GM12878 (cell line): ENCODE measurements around the gene TIMM9. TPM values are rescaled to one million over a fixed set of nuclear protein-coding genes. Genes with fewer than 3 reads are reported as not detected.

Experiments
- ATAC-seq: fragments of 200-7000 bp; cut with Tn5 transposase; 3 replicates; pipeline ENCODE4 v1.9.1; 2020; ENCODE audit warnings: mild to moderate bottlenecking, moderate library complexity
- BruUV-seq: library from RNA; stranded (reverse); fragments of 400-500 nt; replicated peaks from 2 replicates; lab custom pipeline; 2021; lab: Mats Ljungman, UMichigan
- CTCF ChIA-PET: fragments of 300-600 bp; sonication (Branson Sonifier 250); formaldehyde crosslinking; extraction: SDS; loops from one replicate; lab custom pipeline; 2021; ENCODE audit warnings: inconsistent platforms; lab: Yijun Ruan, JAX
- POLR2A ChIA-PET: fragments of 350-600 bp; formaldehyde crosslinking; extraction: SDS; loops from one replicate; lab custom pipeline; 2021; ENCODE audit warnings: inconsistent platforms; lab: Charles Lee
- RAD21 ChIA-PET: fragments of 300-600 bp; sonication (Branson Sonifier 250); formaldehyde crosslinking; loops from one replicate; lab custom pipeline; 2023; ENCODE audit warnings: antibody characterized with exemption; ENCODE audit not compliant: unreplicated experiment; lab: Charles Lee
- SMC1A ChIA-PET: fragments of 300-600 bp; sonication (Branson Sonifier 250); formaldehyde crosslinking; loops from one replicate; lab custom pipeline; 2023; ENCODE audit not compliant: unreplicated experiment, uncharacterized antibody; lab: Charles Lee
- DNase-seq: peaks from one replicate; pipeline ENCODE4 v3.0.0-alpha.2; 2011; ENCODE audit warnings: low read depth, low spot score
- FAIRE-seq: peaks from 3 replicates; lab custom pipeline; 2011; peaks lifted over from hg19 to GRCh38; lab: Jason Lieb, UNC
- H2AFZ ChIP-seq: 2 replicates; pipeline ENCODE4 v1.6.0; 2011; ENCODE audit warnings: low read depth, low read length, control low read depth; ENCODE audit not compliant: control insufficient read depth
- H3K27ac ChIP-seq: 2 replicates; pipeline ENCODE4 v1.5.1; 2011; ENCODE audit warnings: control low read depth; ENCODE audit not compliant: control insufficient read depth, insufficient read depth
- H3K27me3 ChIP-seq, 2 experiments: replicated peaks in 1 of 2; 2 replicates each; pipeline versions ENCODE4 v1.6.0 to v1.6.1; 2011; ENCODE audit warnings: low read length in 1 of 2; ENCODE audit not compliant: control insufficient read depth in 2 of 2, insufficient read depth in 2 of 2
- H3K36me3 ChIP-seq, 2 experiments: 2 replicates each; pipeline ENCODE4 v1.5.1; 2011; ENCODE audit warnings: low read length in 1 of 2; ENCODE audit not compliant: control insufficient read depth in 2 of 2, insufficient read depth in 2 of 2
- H3K4me1 ChIP-seq: 2 replicates; pipeline ENCODE4 v1.6.1; 2011; ENCODE audit warnings: mild to moderate bottlenecking, low read length, moderate library complexity, mixed read lengths; ENCODE audit not compliant: control insufficient read depth, insufficient read depth
- H3K4me2 ChIP-seq: 2 replicates; pipeline ENCODE4 v1.6.0; 2011; ENCODE audit warnings: control low read depth; ENCODE audit not compliant: control insufficient read depth, insufficient read depth
- H3K4me3 ChIP-seq: fragments of 200-600 bp; sonication (generic); 2 replicates; pipeline ENCODE4 v1.5.1; 2016
- H3K79me2 ChIP-seq: 2 replicates; pipeline ENCODE4 v1.6.0; 2011; ENCODE audit warnings: low read length; ENCODE audit not compliant: control insufficient read depth, insufficient read depth
- H3K9ac ChIP-seq: 2 replicates; pipeline ENCODE4 v1.8.0; 2011; ENCODE audit warnings: low read length, control low read depth, mixed read lengths; ENCODE audit not compliant: control insufficient read depth, insufficient read depth
- H3K9me3 ChIP-seq: replicated peaks from 3 replicates; pipeline ENCODE4 v1.5.1; 2011; ENCODE audit warnings: mild to moderate bottlenecking, low read length; ENCODE audit not compliant: control insufficient read depth, insufficient read depth
- H4K20me1 ChIP-seq: 2 replicates; pipeline ENCODE4 v1.6.0; 2011; ENCODE audit not compliant: control insufficient read depth, insufficient read depth
- IRF3 ChIP-seq: fragments of 450-650 bp; IDR thresholded peaks from 2 replicates; pipeline ENCODE4 v1.6.1; 2014; ENCODE audit warnings: mild to moderate bottlenecking
- KAT2A ChIP-seq: conservative IDR thresholded peaks from 2 replicates; pipeline ENCODE4 v1.6.1; 2011; ENCODE audit warnings: low read depth, low read length; ENCODE audit not compliant: control insufficient read depth
- MLLT1 ChIP-seq: fragments of 450-650 bp; IDR thresholded peaks from 2 replicates; pipeline ENCODE4 v1.6.1; 2016; ENCODE audit warnings: mild to moderate bottlenecking
- NFYB ChIP-seq: IDR thresholded peaks from 2 replicates; pipeline ENCODE4 v1.6.1; 2011; ENCODE audit warnings: low read depth, mild to moderate bottlenecking, low read length, improper control_type of control experiment, moderate library complexity; ENCODE audit not compliant: insufficient read depth
- NR2C1 ChIP-seq: fragments of 450-650 bp; IDR thresholded peaks from 2 replicates; pipeline ENCODE4 v1.6.1; 2017; ENCODE audit warnings: antibody characterized with exemption, mild to moderate bottlenecking, moderate library complexity
- SRF ChIP-seq, 2 experiments: IDR thresholded peaks; 2 replicates each; pipeline ENCODE4 v1.6.1; 2011; ENCODE audit warnings: low read depth in 2 of 2, low read length in 2 of 2, mild to moderate bottlenecking in 1 of 2, moderate library complexity in 1 of 2
- WRNIP1 ChIP-seq: IDR thresholded peaks from 2 replicates; pipeline ENCODE4 v1.6.1; 2011; ENCODE audit warnings: low read depth, low read length, improper control_type of control experiment, borderline replicate concordance
- WGBS: methylation state at CpG from one replicate; pipeline ENCODE4 v1.1.6; 2016; ENCODE audit warnings: low lambda C conversion rate; ENCODE audit not compliant: insufficient replicate concordance, insufficient coverage; ENCODE audit errors: missing lambda C conversion rate; 5-methylcytosine and 5-hydroxymethylcytosine counted together
- in situ Hi-C: fragments of 300-500 bp; cut with MboI; formaldehyde crosslinking; loops from 9 replicates; pipeline ENCODE4 v1.14.3; 2018; ENCODE audit warnings: mixed read lengths
- intact Hi-C: fragments of 100-400 bp; cut with micrococcal nuclease; formaldehyde crosslinking; loops from one replicate; pipeline ENCODE4 v1.14.2; 2022; ENCODE audit not compliant: unreplicated experiment
- polyA plus RNA-seq, 11 experiments: library from polyadenylated mRNA; depleted of rRNA in 4 of 11; unstranded in 6 of 11; stranded (reverse) in 5 of 11; fragments of >200 nt; fragmentation: Nextera tagmentation in 4 of 11; fragmentation: Illumina TruSeq in 1 of 11; extraction: Ambion mirVana in 4 of 11; extraction: Trizol in 1 of 11; gene quantifications; 1 replicate in 1 of 11; 2 replicates in 10 of 11; pipeline versions ENCODE4 v1.2.1 to v1.2.3, GENCODE V29; 2011 to 2016; ENCODE audit warnings: inconsistent platforms in 2 of 11, missing spikeins in 2 of 11, low read depth in 1 of 11
- total RNA-seq, 4 experiments: library from RNA; depleted of rRNA in 3 of 4; stranded (reverse); fragments of >200 nt in 3 of 4; fragmentation: Illumina TruSeq in 1 of 4; extraction: Trizol in 1 of 4; gene quantifications; 2 replicates each; pipeline versions ENCODE4 v1.2.1 to v1.2.3, GENCODE V29; 2013 to 2021
- TF ChIP-seq, protein P1 (sequence below): fragments of 450-650 bp; formaldehyde crosslinking; IDR thresholded peaks from 2 replicates; pipeline ENCODE4 v1.4.0; 2020; ENCODE audit warnings: mild to moderate bottlenecking, moderate library complexity
- TF ChIP-seq, protein P2 (sequence below): fragments of 450-650 bp; IDR thresholded peaks from 2 replicates; pipeline ENCODE4 v1.6.1; 2017; ENCODE audit warnings: mild to moderate bottlenecking
- TF ChIP-seq, protein P3 (sequence below): IDR thresholded peaks from 2 replicates; pipeline ENCODE4 v1.6.1; 2012; ENCODE audit warnings: mild to moderate bottlenecking, low read depth, low read length

Gene TIMM9
- total and polyA plus RNA-seq, 10 of the 15 experiments (the other 5 are each of a cell fraction or from before 2014, with no cell fraction given): 36.6 to 116 (median 62.0) TPM

GRCh38 chr14:58464652-58465051 is 37.3 kb upstream of the TIMM9 start:
- in situ Hi-C loops (no loop called here), intact Hi-C loops (no loop called here)
- Histone ChIP-seq H3K27me3 (no peaks in the 10 kb centered on the region), H3K4me3 (no peak overlapping the region), H3K4me1 (no peaks in the 10 kb centered on the region), H3K27ac (no peak overlapping the region), H3K9ac (no peak overlapping the region), H3K9me3 (no peaks in the 10 kb centered on the region), H3K79me2 (no peaks in the 10 kb centered on the region), H3K36me3 (peaks cover 0 to 15% of the 10 kb centered on the region in 2 experiments; a peak in 3 of 4 replicates), H2AFZ (no peak overlapping the region), H3K4me2 (no peak overlapping the region), H4K20me1 (no peaks in the 10 kb centered on the region)
- no peak for FAIRE-seq
- no peak for DNase-seq
- ChIA-PET POLR2A (interaction anchor here (0.6 kb wide), 1 partner anchor 12 kb away, joined by 4 read pairs; no protein-coding TSS in a partner anchor), RAD21 (no interaction called here), CTCF (interaction anchor here (1.8 kb wide), 1 partner anchor 590 kb away, joined by 5 read pairs; no protein-coding TSS in a partner anchor), SMC1A (no interaction called here)
- WGBS: 97% methylated on average over 8 of the region's 8 CpGs
- no peak for ATAC-seq
- no TSS peak for BruUV-seq
- TF ChIP-seq, protein P1, sequence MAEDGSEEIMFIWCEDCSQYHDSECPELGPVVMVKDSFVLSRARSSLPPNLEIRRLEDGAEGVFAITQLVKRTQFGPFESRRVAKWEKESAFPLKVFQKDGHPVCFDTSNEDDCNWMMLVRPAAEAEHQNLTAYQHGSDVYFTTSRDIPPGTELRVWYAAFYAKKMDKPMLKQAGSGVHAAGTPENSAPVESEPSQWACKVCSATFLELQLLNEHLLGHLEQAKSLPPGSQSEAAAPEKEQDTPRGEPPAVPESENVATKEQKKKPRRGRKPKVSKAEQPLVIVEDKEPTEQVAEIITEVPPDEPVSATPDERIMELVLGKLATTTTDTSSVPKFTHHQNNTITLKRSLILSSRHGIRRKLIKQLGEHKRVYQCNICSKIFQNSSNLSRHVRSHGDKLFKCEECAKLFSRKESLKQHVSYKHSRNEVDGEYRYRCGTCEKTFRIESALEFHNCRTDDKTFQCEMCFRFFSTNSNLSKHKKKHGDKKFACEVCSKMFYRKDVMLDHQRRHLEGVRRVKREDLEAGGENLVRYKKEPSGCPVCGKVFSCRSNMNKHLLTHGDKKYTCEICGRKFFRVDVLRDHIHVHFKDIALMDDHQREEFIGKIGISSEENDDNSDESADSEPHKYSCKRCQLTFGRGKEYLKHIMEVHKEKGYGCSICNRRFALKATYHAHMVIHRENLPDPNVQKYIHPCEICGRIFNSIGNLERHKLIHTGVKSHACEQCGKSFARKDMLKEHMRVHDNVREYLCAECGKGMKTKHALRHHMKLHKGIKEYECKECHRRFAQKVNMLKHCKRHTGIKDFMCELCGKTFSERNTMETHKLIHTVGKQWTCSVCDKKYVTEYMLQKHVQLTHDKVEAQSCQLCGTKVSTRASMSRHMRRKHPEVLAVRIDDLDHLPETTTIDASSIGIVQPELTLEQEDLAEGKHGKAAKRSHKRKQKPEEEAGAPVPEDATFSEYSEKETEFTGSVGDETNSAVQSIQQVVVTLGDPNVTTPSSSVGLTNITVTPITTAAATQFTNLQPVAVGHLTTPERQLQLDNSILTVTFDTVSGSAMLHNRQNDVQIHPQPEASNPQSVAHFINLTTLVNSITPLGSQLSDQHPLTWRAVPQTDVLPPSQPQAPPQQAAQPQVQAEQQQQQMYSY (CRISPR knock-in tag): no peak
- TF ChIP-seq NR2C1: no peak
- TF ChIP-seq WRNIP1: no peak
- no peak for TF ChIP-seq SRF (IDR thresholded peaks at IDR 0.05; ENCODE audit: low read depth in 2 of 2, low read length in 2 of 2)
- no peak for TF ChIP-seq NFYB
- TF ChIP-seq IRF3: no peak
- TF ChIP-seq, protein P2, sequence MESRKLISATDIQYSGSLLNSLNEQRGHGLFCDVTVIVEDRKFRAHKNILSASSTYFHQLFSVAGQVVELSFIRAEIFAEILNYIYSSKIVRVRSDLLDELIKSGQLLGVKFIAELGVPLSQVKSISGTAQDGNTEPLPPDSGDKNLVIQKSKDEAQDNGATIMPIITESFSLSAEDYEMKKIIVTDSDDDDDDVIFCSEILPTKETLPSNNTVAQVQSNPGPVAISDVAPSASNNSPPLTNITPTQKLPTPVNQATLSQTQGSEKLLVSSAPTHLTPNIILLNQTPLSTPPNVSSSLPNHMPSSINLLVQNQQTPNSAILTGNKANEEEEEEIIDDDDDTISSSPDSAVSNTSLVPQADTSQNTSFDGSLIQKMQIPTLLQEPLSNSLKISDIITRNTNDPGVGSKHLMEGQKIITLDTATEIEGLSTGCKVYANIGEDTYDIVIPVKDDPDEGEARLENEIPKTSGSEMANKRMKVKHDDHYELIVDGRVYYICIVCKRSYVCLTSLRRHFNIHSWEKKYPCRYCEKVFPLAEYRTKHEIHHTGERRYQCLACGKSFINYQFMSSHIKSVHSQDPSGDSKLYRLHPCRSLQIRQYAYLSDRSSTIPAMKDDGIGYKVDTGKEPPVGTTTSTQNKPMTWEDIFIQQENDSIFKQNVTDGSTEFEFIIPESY: no peak
- no peak for TF ChIP-seq MLLT1
- TF ChIP-seq KAT2A: no peak
- TF ChIP-seq, protein P3, sequence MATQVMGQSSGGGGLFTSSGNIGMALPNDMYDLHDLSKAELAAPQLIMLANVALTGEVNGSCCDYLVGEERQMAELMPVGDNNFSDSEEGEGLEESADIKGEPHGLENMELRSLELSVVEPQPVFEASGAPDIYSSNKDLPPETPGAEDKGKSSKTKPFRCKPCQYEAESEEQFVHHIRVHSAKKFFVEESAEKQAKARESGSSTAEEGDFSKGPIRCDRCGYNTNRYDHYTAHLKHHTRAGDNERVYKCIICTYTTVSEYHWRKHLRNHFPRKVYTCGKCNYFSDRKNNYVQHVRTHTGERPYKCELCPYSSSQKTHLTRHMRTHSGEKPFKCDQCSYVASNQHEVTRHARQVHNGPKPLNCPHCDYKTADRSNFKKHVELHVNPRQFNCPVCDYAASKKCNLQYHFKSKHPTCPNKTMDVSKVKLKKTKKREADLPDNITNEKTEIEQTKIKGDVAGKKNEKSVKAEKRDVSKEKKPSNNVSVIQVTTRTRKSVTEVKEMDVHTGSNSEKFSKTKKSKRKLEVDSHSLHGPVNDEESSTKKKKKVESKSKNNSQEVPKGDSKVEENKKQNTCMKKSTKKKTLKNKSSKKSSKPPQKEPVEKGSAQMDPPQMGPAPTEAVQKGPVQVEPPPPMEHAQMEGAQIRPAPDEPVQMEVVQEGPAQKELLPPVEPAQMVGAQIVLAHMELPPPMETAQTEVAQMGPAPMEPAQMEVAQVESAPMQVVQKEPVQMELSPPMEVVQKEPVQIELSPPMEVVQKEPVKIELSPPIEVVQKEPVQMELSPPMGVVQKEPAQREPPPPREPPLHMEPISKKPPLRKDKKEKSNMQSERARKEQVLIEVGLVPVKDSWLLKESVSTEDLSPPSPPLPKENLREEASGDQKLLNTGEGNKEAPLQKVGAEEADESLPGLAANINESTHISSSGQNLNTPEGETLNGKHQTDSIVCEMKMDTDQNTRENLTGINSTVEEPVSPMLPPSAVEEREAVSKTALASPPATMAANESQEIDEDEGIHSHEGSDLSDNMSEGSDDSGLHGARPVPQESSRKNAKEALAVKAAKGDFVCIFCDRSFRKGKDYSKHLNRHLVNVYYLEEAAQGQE: no peak
